Stomach (tissue), 4 donors: Measurements from ENCODE around the gene SLC22A5.

Source experiments
- CTCF ChIP-seq, 7 experiments: fragments of 450-650 bp in 4 of 7; fragments of 200-600 bp in 3 of 7; sonication (generic) in 3 of 7; IDR thresholded peaks; one replicate each; pipeline ENCODE4 v1.5.1; 2016 to 2019; ENCODE audit warnings: antibody characterized with exemption in 7 of 7, control low read depth in 2 of 7, mild to moderate bottlenecking in 1 of 7
- EP300 ChIP-seq: sonication (generic); formaldehyde crosslinking; IDR thresholded peaks from one replicate; pipeline ENCODE4 v1.6.1; 2017; ENCODE audit warnings: antibody characterized with exemption
- POLR2A ChIP-seq, 4 donors: fragments of 450-650 bp; IDR thresholded peaks; one replicate each; pipeline ENCODE4 v1.6.1; 2016; ENCODE audit warnings: antibody characterized with exemption in 4 of 4, control low read depth in 2 of 4, mild to moderate bottlenecking in 1 of 4, moderate library complexity in 1 of 4
- POLR2AphosphoS5 ChIP-seq, 3 donors: sonication (generic); formaldehyde crosslinking; IDR thresholded peaks; one replicate each; pipeline ENCODE4 v1.6.1; 2016; ENCODE audit warnings: antibody characterized with exemption in 3 of 3

- no peak for TF ChIP-seq CTCF (IDR thresholded peaks at IDR 0.05)
- no peak for TF ChIP-seq POLR2A (IDR thresholded peaks at IDR 0.05)
- TF ChIP-seq EP300 = no peak
- TF ChIP-seq POLR2AphosphoS5 (IDR thresholded peaks at IDR 0.05) = no peak
Observed at GRCh38 chr5:132418881-132419280, 49.4 kb downstream of the SLC22A5 start.
